GM20431 (cell line): Measurements from ENCODE around the gene RABL3.
"Not testable (repeated sequence)": the region's sequence is repeated elsewhere in the genome, so short reads cannot be mapped to it uniquely, and the experiment has no call there.

Source experiments
- in situ Hi-C: fragments of 300-500 bp; cut with MseI, MboI; formaldehyde crosslinking; loops from one replicate; pipeline ENCODE4 v1.15.0; 2020; ENCODE audit warnings: low sequenced_read_pairs; ENCODE audit not compliant: unreplicated experiment

Gene RABL3

DNA sequence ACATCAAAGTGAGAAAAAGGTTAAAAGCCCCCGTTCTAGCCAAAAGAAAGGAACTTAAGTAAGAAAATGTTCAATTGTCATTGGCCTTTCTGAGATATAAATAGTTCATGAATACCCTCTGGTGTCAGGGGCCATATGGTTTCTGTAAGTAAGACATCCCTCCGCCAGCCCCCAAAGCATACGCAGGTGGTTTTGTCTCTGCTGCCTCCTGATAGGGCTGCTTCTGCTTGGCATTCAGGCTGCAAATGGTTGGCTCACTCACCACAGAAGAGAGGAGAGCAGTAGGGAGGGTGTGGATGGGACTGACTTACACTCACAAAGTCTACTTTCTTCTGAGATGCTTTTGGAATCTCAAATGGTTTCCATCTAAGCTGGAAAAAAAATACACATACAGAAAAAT, 90.0 kb downstream of the RABL3 start:
- in situ Hi-C loops = no loop called here

DNA sequence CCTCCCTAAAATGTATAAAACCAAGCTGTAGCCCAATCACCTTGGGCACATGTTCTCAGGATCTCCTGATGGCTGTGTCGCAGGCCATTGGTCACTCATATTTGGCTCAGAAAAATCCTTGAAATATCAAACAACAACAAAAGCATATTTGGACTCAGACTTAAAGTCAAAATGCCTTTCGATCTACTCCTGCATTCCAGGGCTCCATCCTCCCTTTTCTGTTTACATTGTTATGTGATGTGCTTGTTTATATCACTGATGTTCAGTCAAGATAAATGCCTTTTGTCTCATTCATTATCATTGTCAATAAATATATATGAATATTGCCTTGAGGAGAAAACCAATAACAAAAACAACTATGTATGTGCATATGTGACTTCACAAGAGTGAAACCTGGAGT, 92.0 kb downstream of the RABL3 start:
- in situ Hi-C loops = no loop called here

DNA sequence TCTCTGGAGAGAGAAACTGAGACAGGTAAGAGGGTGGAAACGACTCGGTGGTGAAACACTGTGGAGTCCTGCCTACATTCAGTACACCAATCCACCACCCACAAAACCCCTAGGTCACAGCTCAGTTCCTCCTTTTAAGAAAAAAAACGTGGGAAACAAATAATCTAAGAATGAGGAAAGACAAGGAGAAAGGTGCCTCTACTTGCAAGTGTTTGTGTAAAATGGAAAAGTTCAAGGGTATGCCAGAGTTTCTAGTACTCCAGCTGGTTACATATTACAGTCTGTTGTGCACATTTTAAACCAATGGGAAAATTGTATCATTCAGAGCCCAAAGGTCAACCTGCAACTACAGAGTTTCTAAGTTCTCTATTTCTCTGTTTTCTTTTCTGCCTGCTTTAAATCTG, 92.5 kb downstream of the RABL3 start:
- in situ Hi-C loops = no loop called here

DNA sequence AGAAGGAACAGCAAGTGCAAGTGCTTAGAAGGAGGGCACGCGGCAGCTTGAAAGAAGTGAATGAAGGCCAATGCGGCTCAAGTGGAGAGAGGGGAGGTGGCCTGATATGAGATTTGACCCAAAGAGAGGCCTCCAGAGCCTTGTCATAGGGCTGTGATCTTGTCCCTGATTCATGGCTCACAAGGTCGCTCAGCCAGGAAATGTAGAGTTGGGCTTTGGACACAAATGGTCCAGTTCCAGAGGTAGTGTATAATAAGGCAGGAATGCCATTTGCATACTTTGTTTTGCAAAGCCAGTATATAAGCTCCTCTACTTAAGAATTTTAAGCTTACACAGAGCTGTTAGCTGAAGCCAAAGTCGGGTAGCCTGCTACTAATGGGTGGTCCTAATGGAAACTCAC, 94.0 kb downstream of the RABL3 start:
- in situ Hi-C loops = no loop called here

DNA sequence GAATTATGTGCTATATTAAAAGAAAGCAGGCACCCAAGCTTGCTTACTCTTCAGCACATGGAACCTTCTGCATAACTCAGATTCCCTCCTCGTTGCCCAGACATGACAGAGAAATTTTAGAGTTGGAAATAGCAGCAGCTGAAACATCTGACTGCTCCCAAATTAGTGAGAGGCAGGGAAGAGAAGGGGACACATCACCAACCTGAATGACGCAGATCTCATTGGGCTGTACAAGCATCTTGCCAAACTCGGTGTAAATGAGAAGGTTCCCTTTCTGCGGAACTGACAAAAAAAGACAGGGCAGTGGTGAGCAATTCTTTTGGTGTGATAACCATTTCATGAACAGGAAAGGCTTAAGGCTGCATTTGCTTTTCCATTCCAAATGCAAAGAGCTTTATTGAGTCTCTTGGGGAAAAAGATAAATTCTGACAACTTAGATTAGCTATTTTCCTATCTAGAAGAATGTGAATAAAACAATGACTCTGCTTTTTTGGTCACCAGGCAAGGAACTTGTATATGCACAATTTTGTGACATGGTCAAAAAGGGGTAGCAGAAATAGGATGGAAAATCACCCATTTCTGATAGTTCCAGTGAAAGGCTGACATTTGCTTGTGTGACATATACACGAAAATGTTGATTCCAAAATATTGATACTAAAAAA, 95.4 kb downstream of the RABL3 start:
- in situ Hi-C loops = no loop called here

DNA sequence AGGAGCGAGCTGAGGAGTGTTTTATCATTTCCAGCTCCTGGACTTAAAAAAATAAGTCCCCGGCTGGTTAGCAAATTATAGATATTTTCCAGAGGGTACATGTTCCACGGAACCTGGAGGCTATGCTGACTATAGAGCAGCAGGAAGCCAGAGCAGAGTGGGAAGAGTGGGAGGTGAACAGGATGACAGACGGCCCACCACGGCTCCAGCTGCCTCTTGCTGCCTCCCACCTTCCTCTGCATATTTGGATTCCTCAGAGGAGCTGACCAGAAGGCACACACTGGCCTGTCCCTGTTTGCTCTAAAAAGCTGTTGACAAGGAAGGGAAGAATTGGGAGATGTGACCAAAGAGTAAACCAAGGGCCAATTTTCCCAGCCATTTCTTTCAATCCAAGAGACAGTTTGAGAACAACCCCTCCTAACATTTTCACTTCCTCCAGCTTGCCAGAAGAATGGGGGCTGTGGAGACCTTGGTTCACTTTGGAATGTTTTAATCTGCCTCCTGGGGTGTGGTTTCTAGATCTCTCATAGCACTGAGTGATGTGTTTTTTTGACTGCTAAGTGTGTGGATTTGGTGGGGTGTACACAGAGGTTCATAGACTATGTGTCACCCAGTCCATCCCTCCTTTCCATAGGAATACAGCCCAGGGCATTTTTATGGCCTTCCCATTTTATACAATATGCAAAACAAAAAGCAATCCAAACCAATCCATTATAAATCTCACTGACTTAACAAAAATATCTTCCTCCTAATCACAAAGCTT, 97.1 kb downstream of the RABL3 start:
- in situ Hi-C loops = no loop called here

DNA sequence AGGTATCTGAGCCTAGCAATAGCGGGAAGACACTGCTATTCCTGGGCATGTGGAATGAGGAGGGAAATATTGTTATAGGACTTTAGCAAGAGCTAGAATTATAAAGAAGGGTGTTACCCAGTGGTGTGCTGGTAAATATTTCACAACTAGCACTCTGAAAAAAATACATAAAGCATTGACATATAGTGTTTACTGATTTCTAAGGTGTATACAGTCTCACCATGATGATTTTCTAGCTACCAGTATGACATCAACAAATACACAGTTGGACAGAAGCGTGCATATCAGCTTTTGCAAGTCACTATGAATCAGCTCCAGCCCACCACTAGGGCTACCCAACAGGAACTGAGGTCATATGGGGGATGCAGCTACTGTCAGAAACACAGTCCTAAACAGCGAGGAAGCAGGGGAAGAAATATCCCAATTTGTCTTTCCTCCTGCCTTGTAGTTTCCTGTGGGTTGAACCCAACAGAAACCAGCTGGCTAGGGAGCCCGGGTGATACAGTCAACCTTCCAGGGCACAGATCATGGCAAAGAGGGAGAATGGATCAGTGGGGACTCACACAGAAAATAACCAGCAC, 99.9 kb downstream of the RABL3 start:
- in situ Hi-C loops = no loop called here

DNA sequence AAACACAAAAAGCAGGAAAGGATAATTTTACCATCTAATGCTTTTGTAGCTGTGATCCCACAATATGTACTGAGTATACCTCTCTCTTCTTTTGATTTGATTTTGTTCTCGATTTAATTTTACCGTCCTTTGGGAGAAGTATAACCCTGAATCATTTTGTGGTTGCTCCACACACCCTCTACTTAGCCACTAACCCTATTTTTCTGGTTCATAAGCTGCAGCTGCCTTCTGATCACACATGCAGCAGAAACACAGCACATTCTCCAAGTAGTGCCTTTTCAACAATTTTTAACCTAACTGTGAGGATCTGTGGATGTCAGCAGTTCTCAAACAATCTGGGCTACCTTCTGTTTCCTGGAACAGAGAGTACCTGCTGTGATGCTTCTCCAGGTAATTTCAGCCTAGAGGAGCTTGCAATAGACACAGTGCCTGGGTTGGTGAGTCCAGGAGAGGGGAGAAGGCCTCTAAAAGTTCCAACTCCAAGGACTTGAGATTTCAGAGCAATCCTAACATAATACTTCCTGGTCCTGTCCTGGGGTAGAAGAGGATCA, 100.5 kb downstream of the RABL3 start:
- in situ Hi-C loops = no loop called here

DNA sequence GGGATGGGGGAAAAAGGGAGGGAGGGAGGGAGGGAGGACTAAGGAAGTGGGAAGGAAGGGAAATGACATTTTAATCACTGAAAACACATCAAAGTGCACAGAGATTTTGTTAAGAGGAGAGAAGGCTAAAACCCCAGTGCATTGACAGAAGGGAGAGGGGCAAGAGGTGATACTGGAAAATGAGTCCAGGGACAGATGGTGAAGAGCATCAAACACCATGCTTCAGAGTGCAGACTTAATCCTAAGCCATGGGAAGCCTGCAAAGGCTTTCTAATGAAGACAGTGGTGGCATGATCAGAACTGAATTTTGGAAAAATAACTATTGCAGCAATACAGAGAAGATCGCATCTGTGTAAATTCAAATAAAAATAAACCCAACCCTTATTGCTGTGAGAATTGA, 102.1 kb downstream of the RABL3 start:
- in situ Hi-C loops = no loop called here

DNA sequence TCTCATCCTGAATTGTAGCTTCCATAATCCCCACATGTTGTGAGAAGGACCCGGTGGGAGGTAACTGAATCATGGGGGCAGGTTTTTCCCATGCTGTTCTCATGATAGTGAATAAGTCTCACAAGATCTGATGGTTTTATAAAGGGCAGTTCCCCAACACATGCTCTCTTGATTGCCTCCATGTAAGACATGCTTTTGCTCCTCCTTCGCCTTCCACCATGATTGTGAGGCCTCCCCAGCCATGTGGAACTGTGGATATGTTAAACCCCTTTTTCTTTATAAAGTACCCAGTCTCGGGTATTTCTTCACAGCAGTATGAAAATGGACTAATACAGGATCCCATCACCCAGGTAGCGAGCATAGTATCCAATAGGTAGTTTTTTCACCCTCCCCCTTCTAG, 103.5 kb downstream of the RABL3 start:
- in situ Hi-C loops = not testable (repeated sequence)

DNA sequence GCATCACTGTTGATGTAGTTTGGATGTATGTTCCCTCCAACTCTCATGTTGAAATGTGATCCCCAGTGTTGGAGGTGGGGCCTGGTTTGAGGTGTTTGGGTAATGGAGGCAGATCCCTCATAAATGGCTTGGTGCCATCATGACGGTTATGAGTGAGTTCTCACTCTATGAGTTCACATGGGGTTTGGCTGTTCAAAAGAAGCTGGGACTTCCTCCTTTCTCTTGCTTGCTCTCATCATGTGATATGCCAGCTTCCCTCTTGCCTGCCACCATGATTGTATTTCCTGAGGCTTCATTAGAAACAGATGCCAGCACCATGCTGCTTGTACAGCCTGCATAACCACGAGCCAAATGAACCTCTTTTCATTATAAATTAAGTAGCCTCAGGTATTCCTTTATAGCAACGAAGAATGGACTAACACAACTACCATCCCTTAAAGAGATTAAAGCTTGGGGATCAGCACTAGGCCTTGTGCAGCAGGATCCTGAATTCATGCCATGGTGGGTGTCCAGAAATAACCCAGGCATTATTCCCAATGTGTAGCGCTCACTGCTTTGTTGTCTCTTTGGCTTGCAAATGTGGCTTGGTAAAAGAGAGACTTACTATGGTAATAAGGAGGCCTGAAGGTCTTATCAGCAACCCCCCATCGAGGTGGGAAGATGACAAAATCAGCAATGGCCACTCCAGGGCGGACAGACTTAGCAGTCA, 104.3 kb downstream of the RABL3 start:
- in situ Hi-C loops = no loop called here

DNA sequence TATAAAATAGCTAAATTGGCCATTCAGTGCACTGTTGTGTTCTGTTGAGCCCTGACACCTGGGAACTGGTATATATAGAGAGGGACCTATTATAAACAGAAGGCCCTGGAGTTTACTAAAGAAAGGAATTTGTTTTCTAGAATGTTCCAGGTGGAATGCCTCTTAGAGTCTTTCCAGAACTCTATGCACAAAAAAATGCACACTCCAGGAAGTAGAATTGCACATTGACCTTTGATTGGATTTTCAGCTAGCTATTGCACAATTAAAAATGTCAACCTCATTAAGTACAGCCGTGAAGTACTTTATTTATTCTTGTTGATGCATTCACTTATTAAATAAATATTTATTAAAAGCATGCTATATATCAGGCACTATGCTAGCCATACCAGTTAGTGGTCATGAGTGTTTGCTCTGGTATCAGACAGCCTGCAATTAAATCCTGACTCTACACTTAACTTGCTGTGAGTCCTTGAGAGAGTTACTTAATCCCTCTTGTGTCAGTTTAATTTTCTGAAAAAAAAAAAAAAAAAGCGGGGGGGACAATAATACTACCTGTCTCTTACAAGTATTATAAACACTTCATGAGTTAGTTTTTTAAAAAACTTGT, 105.4 kb downstream of the RABL3 start:
- in situ Hi-C loops = no loop called here
